NCI-H2029 (cell line): ENCODE data around the gene IFT27.

Experiments used
- DNase-seq: peaks from one replicate; lab custom pipeline; 2025; lab: John Stamatoyannopoulos, UW

IFT27 gene

DNA sequence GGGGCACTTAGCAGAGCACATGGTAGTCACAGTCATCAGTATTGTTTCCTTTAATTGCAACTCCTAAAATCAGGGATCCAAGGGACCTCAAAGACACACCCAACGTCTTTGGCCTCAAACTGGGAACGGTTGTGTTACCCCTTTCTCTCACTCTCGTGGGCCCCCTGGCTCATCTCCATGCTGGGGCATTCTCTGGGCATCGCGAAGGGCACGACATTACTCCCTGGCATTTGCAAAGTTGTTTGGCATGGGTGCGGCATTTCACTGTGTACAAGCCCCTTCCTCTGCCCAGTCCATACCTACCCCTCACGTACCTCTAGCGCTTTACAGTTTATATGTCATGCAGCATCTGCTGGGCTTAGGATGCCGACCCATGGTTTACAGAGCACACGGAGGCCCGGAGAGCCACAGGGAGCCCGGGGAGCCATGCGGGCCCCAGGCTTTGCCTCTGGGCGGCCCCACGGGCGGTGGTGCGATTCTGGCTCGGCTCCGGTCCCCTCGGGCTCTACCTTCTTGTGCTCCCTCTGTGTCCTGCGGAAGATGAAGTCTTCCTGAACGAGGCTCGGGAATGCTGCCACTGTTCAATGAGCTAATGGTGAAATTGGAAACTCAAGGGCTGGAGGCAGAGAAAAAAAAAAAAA is 50.4 kb downstream of the IFT27 start:
- no peak for DNase-seq

DNA sequence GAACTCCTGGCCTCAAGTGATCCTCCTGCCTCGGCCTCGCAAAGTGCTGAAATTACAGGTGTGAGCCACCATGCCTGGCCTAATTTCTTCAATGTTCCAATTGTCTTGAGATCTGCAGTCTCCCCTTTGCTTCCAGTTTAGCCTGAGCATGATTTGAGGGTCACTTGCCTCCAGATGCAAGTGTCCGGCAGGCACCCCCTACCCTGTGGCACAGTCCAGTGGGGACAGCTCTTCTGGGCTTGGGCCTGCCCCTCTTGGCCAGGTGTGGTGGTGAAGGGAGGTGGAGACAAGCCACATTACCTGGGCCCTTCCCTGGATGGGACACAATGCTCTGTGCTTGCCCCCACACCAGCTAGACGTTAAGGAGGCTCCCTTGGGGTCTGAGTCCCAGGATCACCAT is 51.1 kb downstream of the IFT27 start:
- DNase-seq = no peak

DNA sequence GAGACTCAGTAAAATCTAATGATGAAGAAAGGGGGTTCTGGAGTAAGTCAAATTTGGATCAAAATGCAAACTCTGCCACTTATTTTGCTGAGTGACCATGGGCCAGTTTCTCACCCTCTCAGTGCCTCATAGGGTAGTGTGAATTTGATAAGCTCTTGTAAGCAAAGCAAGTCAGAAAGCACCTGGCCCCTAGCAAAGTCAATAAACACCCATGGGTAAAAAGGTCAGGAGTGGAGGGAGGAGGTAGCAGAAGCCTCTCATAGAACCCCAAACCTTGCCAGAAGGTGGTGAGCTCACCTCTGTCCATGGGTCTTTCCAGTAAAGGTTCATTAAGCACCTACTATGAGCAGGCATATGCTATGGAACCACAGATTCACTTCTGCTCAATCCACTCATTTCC is 53.9 kb downstream of the IFT27 start:
- DNase-seq = no peak

DNA sequence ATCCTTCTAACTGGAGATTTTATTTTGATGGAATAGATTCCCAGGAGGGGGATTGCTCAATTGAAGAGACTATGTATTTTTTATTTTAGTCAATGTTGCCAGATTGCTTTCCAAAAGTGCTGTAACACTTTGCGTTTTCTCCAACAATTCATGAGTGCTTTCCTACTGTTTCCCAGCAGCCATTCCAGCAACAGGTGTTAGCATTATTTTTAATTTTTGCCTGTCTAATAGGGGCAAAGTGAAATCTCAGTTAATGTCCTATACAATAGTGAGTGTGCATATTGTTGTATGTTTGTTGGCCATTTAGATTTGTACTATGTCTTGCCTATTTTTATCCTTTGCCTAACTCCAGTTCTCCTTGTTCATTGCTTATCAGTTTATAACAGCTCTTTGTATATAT is 60.3 kb downstream of the IFT27 start:
- no peak for DNase-seq

DNA sequence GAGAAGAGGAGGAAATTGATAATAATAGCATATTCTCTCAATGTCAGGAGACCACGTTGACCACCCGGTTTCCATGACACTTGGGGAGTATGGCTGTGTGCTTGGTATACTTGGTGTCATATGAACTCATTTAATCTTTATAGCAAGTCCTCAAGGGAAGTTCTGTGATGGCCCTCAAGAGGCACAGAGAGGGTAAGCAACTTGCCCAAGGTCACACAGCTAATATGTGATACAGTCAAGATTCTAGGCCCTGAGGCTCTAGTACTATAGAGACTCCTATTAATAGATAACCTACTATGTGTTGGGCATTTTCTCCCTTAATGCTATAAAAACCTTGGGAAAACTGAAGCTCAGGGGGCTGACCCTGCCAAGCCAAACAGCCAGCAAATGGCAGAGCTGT is 61.8 kb downstream of the IFT27 start:
- DNase-seq = no peak

DNA sequence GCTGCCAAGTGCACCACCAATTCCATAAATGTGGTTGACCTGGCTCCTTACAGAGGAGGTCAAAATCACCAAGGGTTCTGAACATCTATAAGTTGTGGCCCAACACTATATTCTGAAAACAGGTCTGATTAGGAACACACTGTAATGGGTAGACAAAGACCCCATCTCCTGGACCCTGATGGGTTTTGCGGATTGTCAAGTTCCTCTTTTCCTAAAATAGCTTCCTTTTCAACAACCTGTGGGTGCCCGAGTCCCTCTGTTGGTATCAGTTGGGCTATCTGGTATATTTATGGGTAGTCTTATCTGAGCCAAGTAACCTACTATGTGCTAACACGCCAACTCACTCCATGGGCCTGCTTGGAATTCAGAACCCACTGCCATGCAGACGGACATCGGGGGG is 62.5 kb downstream of the IFT27 start:
- DNase-seq = no peak
